NCI-H1105 (cell line): ENCODE data around the gene RGS19.

Experiments used
- DNase-seq: peaks from one replicate; lab custom pipeline; 2025; lab: John Stamatoyannopoulos, UW

Gene RGS19

GRCh38 chr20:64064145-64064698 is 15.1 kb downstream of the RGS19 start:
- no peak for DNase-seq

- no peak for DNase-seq
These were observed 15.8 kb downstream of the RGS19 start for GRCh38 chr20:64063389-64064144.

GRCh38 chr20:64062596-64063388 is 16.5 kb downstream of the RGS19 start, which contains the start of gene TCEA2:
Gene TCEA2 (plus strand): TSS chr20:64063198. CDS start chr20:64063313, 115 bp downstream.
- DNase-seq: peak; percentile 93

GRCh38 chr20:64062276-64062595 is 17.1 kb downstream of the RGS19 start:
- DNase-seq: no peak

GRCh38 chr20:64058536-64058935 is 20.8 kb downstream of the RGS19 start:
- no peak for DNase-seq

GRCh38 chr20:64057628-64058498 is 21.5 kb downstream of the RGS19 start:
- DNase-seq: peak; percentile 55

- DNase-seq: no peak
These were observed 22.3 kb downstream of the RGS19 start for GRCh38 chr20:64056889-64057627.

- DNase-seq: no peak
These were observed 22.8 kb downstream of the RGS19 start for GRCh38 chr20:64056639-64056888.

GRCh38 chr20:64055893-64056638 is 23.3 kb downstream of the RGS19 start:
- DNase-seq: no peak

- no peak for DNase-seq
These were observed 23.9 kb downstream of the RGS19 start for GRCh38 chr20:64055396-64055892.

- no peak for DNase-seq
These were observed 25.3 kb downstream of the RGS19 start for GRCh38 chr20:64053841-64054661.

GRCh38 chr20:64052987-64053840 is 26.1 kb downstream of the RGS19 start:
- no peak for DNase-seq

- no peak for DNase-seq
These were observed 27.0 kb downstream of the RGS19 start for GRCh38 chr20:64052326-64052722.

GRCh38 chr20:64051561-64052325 is 27.6 kb downstream of the RGS19 start:
- DNase-seq: no peak

GRCh38 chr20:64051033-64051452 is 28.3 kb downstream of the RGS19 start:
- no peak for DNase-seq

GRCh38 chr20:64050261-64051032 is 28.9 kb downstream of the RGS19 start:
- DNase-seq: no peak

- DNase-seq: no peak
These were observed 29.4 kb downstream of the RGS19 start for GRCh38 chr20:64049878-64050260.
